Sigmoid colon (tissue), 4 donors: ENCODE results near the gene NUTF2.

Experiments
- EP300 ChIP-seq, 4 donors: sonication (generic); formaldehyde crosslinking; IDR thresholded peaks; one replicate each; pipeline ENCODE4 v1.6.1; 2017; ENCODE audit warnings: antibody characterized with exemption in 4 of 4
- POLR2A ChIP-seq, 2 donors: fragments of 450-650 bp; IDR thresholded peaks; one replicate each; pipeline ENCODE4 v1.6.1; 2016; ENCODE audit warnings: antibody characterized with exemption in 2 of 2, mild to moderate bottlenecking in 2 of 2, moderate library complexity in 2 of 2
- TF ChIP-seq, protein P1 (sequence below), 4 experiments: fragments of 450-650 bp in 3 of 4; fragments of 200-600 bp in 1 of 4; IDR thresholded peaks; one replicate each; pipeline ENCODE4 v1.5.1; 2016 to 2019; ENCODE audit warnings: antibody characterized with exemption in 4 of 4, mild to moderate bottlenecking in 3 of 4, moderate library complexity in 2 of 4

DNA sequence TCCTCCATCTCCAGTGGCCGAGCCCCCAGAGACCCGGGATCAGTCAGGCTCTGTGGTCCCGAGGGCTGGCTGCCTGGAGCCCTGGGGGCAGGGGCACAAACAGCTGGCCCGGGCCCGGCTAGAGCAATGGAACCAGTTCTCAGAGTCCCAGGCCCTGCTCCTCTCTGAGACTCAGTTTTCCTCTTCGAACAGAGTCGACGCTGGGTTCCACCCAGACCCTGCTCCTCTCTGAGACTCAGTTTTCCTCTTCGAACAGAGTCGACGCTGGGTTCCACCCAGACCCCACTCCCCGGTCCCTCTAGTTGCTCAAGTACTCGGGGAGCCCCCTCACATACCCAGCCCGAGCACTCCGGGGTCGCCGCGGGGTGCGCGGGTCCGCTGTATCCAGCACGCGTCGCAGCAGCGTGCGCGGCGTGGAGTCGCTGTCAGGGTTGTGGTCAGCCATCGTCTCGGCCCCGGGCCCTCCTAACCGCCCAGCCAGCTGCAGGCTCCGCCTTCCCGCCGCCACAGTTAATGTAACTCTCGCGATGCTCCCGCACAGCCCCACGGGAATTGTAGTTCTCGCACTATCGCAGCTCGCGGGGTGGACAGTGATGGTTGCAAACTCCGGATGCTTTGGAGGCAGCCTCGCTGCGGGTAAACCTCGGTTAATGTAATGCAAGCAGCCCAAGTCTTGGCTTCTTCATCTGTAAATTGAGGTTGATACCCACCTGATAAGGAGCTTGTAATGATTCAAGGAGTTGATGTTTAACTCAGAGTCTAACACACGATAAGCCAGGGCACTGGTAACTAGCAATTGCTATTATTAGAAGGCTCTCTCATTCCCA lies 13.1 kb upstream of the NUTF2 start:
- TF ChIP-seq, protein P1, sequence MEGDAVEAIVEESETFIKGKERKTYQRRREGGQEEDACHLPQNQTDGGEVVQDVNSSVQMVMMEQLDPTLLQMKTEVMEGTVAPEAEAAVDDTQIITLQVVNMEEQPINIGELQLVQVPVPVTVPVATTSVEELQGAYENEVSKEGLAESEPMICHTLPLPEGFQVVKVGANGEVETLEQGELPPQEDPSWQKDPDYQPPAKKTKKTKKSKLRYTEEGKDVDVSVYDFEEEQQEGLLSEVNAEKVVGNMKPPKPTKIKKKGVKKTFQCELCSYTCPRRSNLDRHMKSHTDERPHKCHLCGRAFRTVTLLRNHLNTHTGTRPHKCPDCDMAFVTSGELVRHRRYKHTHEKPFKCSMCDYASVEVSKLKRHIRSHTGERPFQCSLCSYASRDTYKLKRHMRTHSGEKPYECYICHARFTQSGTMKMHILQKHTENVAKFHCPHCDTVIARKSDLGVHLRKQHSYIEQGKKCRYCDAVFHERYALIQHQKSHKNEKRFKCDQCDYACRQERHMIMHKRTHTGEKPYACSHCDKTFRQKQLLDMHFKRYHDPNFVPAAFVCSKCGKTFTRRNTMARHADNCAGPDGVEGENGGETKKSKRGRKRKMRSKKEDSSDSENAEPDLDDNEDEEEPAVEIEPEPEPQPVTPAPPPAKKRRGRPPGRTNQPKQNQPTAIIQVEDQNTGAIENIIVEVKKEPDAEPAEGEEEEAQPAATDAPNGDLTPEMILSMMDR (IDR thresholded peaks at IDR 0.05), result no peak
- TF ChIP-seq POLR2A (IDR thresholded peaks at IDR 0.05) (peak; percentile 55 to 64), EP300 (IDR thresholded peaks at IDR 0.05) (no peak)
